ENCODE measurements around the gene SHB.

Gene SHB

DNA sequence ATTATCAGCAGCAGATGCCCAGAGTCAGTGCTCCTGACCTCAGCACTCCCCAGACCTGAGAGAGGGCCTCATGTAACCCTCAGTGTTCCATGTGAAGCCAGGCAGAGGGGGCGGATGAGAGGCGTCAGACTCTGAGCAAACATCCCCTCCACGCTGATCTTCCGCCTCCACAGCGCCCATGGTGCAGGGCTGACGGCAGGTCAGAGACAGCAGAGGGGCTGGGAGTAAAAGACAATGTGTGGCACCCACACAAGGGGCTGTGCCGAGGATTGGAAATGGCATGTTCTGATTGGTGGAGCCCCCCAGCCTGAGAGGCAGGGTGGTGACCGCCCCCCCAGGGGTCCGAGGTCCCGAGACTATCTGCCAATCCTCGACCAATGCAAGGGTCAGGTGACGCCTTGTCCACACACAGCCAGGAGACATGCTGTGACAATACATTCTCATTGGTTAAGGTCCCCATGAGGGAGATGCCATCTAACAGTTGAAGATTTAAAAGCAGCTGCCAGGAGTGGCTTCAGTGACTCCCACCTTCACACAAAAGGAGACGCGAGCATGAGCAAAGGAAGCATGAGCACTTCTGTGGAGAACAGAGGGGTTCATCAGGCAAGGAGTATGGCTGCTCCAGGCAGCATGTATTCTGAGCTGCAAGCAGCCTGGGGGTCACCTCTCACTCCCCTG, 145.8 kb downstream of the SHB start:
- H3K9ac ChIP-seq (ENCODE audit: low read length), result peak overlapping the region; percentile 55; the same call in 1 of the 2 replicates
- no peak overlapping the region for H3K27ac ChIP-seq (ENCODE audit: low read length)
- TF ChIP-seq EZH2phosphoT487 (IDR thresholded peaks at IDR 0.05; ENCODE audit: low read depth), result no peak
- TF ChIP-seq, protein P1, sequence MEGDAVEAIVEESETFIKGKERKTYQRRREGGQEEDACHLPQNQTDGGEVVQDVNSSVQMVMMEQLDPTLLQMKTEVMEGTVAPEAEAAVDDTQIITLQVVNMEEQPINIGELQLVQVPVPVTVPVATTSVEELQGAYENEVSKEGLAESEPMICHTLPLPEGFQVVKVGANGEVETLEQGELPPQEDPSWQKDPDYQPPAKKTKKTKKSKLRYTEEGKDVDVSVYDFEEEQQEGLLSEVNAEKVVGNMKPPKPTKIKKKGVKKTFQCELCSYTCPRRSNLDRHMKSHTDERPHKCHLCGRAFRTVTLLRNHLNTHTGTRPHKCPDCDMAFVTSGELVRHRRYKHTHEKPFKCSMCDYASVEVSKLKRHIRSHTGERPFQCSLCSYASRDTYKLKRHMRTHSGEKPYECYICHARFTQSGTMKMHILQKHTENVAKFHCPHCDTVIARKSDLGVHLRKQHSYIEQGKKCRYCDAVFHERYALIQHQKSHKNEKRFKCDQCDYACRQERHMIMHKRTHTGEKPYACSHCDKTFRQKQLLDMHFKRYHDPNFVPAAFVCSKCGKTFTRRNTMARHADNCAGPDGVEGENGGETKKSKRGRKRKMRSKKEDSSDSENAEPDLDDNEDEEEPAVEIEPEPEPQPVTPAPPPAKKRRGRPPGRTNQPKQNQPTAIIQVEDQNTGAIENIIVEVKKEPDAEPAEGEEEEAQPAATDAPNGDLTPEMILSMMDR (IDR thresholded peaks at IDR 0.05; ENCODE audit: low read depth, low read length), result no peak

DNA sequence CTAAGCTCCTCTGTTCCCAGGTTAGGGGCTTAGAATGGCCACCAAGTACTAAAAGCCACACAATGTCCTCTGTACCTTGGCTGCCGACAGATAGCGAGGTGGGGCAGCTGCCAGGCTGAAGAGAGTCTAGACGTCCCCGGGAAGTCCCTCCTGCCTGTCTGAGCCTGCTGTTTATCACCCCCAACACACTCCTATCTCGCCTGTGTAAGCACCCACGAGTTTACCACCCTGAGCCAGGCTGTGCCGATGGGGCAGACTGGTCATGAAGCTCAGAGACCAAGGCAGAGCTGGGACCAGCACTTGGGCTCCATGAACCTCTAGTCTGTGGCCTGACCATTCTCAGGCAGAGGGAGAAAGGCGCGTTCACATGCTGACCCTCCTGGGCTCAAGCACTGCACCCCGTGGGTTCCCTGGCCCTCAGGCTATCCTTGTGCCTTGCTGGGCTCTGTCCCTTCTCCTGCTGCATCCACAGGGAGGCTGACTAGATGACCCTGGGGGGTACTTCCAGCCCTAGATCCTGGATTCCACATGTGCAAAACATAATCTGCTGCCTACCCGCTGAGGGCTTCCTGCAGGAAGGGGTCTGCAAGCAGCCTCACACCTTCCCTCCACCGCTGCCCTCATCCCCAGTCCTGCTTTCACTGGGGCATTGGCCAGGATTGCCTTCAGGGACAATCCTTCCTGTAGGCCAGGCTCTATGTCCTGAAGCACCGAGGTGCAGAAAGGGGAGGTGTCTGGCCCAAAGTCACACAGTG, 146.5 kb downstream of the SHB start:
- Histone ChIP-seq H4K20me1 (ENCODE audit: insufficient read depth, low read length) (no peaks in the 10 kb centered on the region), H3K79me2 (ENCODE audit: low read length) (no peaks in the 10 kb centered on the region), H2AFZ (ENCODE audit: low read depth, low read length) (peak overlapping the region; percentile 71; the same call in 1 of the 2 replicates), H3K4me2 (ENCODE audit: low read length) (peak overlapping the region; percentile 90), H3K9me3 (ENCODE audit: insufficient read depth, low read length) (no peaks in the 10 kb centered on the region), H3K27me3 (ENCODE audit: low read depth, low read length) (no peaks in the 10 kb centered on the region), H3K4me1 (ENCODE audit: low read length) (peaks cover 45% of the 10 kb centered on the region), H3K36me3 (replicated peaks; ENCODE audit: low read depth, low read length) (no peaks in the 10 kb centered on the region), H3K9ac (ENCODE audit: low read length) (peak overlapping the region; percentile 55), H3K4me3 (ENCODE audit: low read length) (peak overlapping the region; percentile 69), H3K27ac (ENCODE audit: low read length) (peak overlapping the region; percentile 65)
- no peak for TF ChIP-seq EZH2phosphoT487 (IDR thresholded peaks at IDR 0.05; ENCODE audit: low read depth)
- TF ChIP-seq, protein P1 (IDR thresholded peaks at IDR 0.05; ENCODE audit: low read depth, low read length), result no peak

More for the DNA sequence above, 145.8 kb downstream of the SHB start:
- H3K36me3 ChIP-seq (replicated peaks; ENCODE audit: low read depth, low read length), result no peaks in the 10 kb centered on the region
- no peaks in the 10 kb centered on the region for H4K20me1 ChIP-seq (ENCODE audit: insufficient read depth, low read length)
- H3K4me1 ChIP-seq (ENCODE audit: low read length), result peaks cover 45% of the 10 kb centered on the region
- no peak overlapping the region for H3K4me3 ChIP-seq (ENCODE audit: low read length)
- no peak overlapping the region for H3K4me2 ChIP-seq (ENCODE audit: low read length)
- no peaks in the 10 kb centered on the region for H3K79me2 ChIP-seq (ENCODE audit: low read length)
- no peak overlapping the region for H2AFZ ChIP-seq (ENCODE audit: low read depth, low read length)
- no peaks in the 10 kb centered on the region for H3K9me3 ChIP-seq (ENCODE audit: insufficient read depth, low read length)
- H3K27me3 ChIP-seq (ENCODE audit: low read depth, low read length), result no peaks in the 10 kb centered on the region

DNA sequence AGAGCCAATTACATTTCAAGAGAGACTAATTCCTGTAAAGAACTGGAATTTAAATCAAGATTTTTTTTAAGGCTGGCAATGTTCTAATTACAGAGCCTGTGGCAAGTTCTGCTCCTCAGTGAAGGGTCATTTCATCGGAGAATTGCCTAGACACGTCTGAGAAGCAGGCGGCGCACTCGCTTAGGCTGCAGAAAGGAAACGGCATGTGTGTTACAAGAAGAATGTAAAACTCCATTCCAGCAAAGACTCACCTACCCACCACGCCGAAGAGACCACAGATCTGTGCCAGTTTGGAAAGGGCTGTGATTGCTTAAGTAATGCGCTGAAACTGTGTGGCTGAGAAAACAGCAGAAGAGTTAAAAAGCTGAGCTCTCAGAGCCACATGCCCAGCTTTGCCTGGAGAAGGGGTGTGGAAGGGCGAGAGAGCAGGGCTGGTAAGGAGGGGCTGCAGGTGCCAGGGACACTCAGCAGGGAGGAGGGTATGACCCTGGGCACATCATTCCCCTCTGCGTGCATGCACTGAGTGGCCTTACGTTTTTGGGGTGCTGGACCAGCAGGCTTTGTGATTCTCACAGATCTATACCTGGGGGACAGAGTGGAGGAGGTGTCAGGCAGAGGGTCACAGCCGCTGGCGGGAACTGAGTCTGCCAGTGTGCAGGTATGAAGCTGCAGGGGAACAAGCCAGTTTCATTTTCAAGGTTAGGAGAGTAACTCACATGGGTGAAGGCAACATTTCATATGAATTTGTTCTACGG, 147.3 kb downstream of the SHB start:
- peaks cover 40% of the 10 kb centered on the region for H3K4me1 ChIP-seq (ENCODE audit: low read length)
- peak overlapping the region; percentile 65 for H3K27ac ChIP-seq (ENCODE audit: low read length)
- no peaks in the 10 kb centered on the region for H4K20me1 ChIP-seq (ENCODE audit: insufficient read depth, low read length)
- peak overlapping the region; percentile 71; the same call in 1 of the 2 replicates for H2AFZ ChIP-seq (ENCODE audit: low read depth, low read length)
- H3K4me3 ChIP-seq (ENCODE audit: low read length), result peak overlapping the region; percentile 69
- no peaks in the 10 kb centered on the region for H3K79me2 ChIP-seq (ENCODE audit: low read length)
- H3K4me2 ChIP-seq (ENCODE audit: low read length), result peak overlapping the region; percentile 90
- H3K9ac ChIP-seq (ENCODE audit: low read length), result peak overlapping the region; percentile 55
- no peaks in the 10 kb centered on the region for H3K9me3 ChIP-seq (ENCODE audit: insufficient read depth, low read length)
- H3K27me3 ChIP-seq (ENCODE audit: low read depth, low read length), result no peaks in the 10 kb centered on the region
- H3K36me3 ChIP-seq (replicated peaks; ENCODE audit: low read depth, low read length), result no peaks in the 10 kb centered on the region
- TF ChIP-seq, protein P1 (IDR thresholded peaks at IDR 0.05; ENCODE audit: low read depth, low read length), result no peak
- no peak for TF ChIP-seq EZH2phosphoT487 (IDR thresholded peaks at IDR 0.05; ENCODE audit: low read depth)

- Histone ChIP-seq H3K9me3 (ENCODE audit: insufficient read depth, low read length) (no peaks in the 10 kb centered on the region), H3K27me3 (ENCODE audit: low read depth, low read length) (no peaks in the 10 kb centered on the region), H3K4me1 (ENCODE audit: low read length) (peaks cover 35% of the 10 kb centered on the region), H3K4me2 (ENCODE audit: low read length) (no peak overlapping the region), H3K27ac (ENCODE audit: low read length) (no peak overlapping the region), H4K20me1 (ENCODE audit: insufficient read depth, low read length) (no peaks in the 10 kb centered on the region), H3K9ac (ENCODE audit: low read length) (no peak overlapping the region), H2AFZ (ENCODE audit: low read depth, low read length) (no peak overlapping the region), H3K4me3 (ENCODE audit: low read length) (no peak overlapping the region), H3K36me3 (replicated peaks; ENCODE audit: low read depth, low read length) (no peaks in the 10 kb centered on the region), H3K79me2 (ENCODE audit: low read length) (no peaks in the 10 kb centered on the region)
- TF ChIP-seq, protein P1 (IDR thresholded peaks at IDR 0.05; ENCODE audit: low read depth, low read length), result no peak
- TF ChIP-seq EZH2phosphoT487 (IDR thresholded peaks at IDR 0.05; ENCODE audit: low read depth), result no peak
Measured at GRCh38 chr9:37921168-37921510, 147.9 kb downstream of the SHB start.
